HepG2 (cell line): Measurements from ENCODE around the gene GABRB1.

Experiments used
- CBX2 ChIP-seq, 2 experiments: fragments of 200-600 bp in 1 of 2; sonication (generic); formaldehyde crosslinking in 1 of 2; IDR thresholded peaks; 2 replicates each; pipeline versions ENCODE4 v1.7.0 to v1.8.1; 2018 to 2022; ENCODE audit warnings: low read depth in 2 of 2, low read length in 1 of 2, mild to moderate bottlenecking in 1 of 2, missing genetic modification reagents in 1 of 2
- ESRRA ChIP-seq: sonication (generic); formaldehyde crosslinking; IDR thresholded peaks from 2 replicates; pipeline ENCODE4 v1.5.1; 2020; ENCODE audit warnings: mild to moderate bottlenecking, low read depth, missing genetic modification reagents
- REL ChIP-seq: sonication (generic); formaldehyde crosslinking; conservative IDR thresholded peaks from 2 replicates; pipeline ENCODE4 v1.8.0; 2022; ENCODE audit warnings: mild to moderate bottlenecking, missing genetic modification reagents, moderate library complexity
- SP1 ChIP-seq, 2 experiments: fragments of 450-650 bp in 1 of 2; sonication (generic) in 1 of 2; formaldehyde crosslinking in 1 of 2; IDR thresholded peaks; 2 replicates each; pipeline versions ENCODE4 v1.4.0 to v1.6.1; 2016 to 2020; ENCODE audit warnings: missing genetic modification reagents in 1 of 2
- SYNCRIP ChIP-seq: fragments of 200-400 bp; formaldehyde crosslinking; IDR thresholded peaks from 2 replicates; pipeline ENCODE4 v1.6.1; 2018; ENCODE audit warnings: mild to moderate bottlenecking, low read depth, low read length; ENCODE audit not compliant: insufficient read depth
- XRCC5 ChIP-seq: fragments of 200-400 bp; formaldehyde crosslinking; optimal IDR thresholded peaks from 2 replicates; pipeline ENCODE3; 2017; ENCODE audit warnings: mild to moderate bottlenecking, low read length
- ZZZ3 ChIP-seq: sonication (generic); formaldehyde crosslinking; IDR thresholded peaks from 2 replicates; pipeline ENCODE4 v1.4.0; 2020; ENCODE audit warnings: missing genetic modification reagents, mild to moderate bottlenecking, borderline replicate concordance
- TF ChIP-seq, protein P1 (sequence below): sonication (generic); formaldehyde crosslinking; IDR thresholded peaks from 2 replicates; pipeline ENCODE4 v1.9.0; 2022; ENCODE audit warnings: low read depth, missing genetic modification reagents
- TF ChIP-seq, protein P2 (sequence below): sonication (generic); formaldehyde crosslinking; IDR thresholded peaks from 2 replicates; pipeline ENCODE4 v1.5.0; 2020; ENCODE audit warnings: mild to moderate bottlenecking, missing genetic modification reagents, moderate library complexity

DNA sequence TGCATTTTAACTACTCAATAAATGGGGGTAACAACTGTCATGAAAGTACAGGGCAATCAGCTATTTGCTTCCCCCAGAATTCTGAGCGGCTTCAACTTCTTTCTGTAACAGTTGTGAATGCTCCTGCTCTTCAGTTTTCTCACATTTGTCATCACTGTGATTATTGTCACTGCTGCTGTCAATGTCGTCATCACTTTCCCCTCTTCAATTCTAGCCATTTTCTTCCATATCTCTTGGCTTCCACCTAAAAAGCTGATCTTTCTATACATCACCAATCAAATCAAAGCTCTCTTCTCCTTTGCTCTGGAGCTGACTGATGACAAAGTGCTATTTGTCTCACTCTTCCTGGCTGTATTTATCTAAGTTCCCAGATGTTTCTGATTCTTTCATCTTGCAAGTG is 306.5 kb downstream of the GABRB1 start:
- TF ChIP-seq REL (CRISPR knock-in tag) (no peak), SYNCRIP (no peak), ZZZ3 (no peak), SP1 (IDR thresholded peaks at IDR 0.05) (no peak), SP1 (CRISPR knock-in tag; IDR thresholded peaks at IDR 0.05) (no peak), XRCC5 (no peak), ESRRA (no peak), CBX2 (IDR thresholded peaks at IDR 0.05; ENCODE audit: low read depth, low read length) (no peak), CBX2 (CRISPR knock-in tag; IDR thresholded peaks at IDR 0.05; ENCODE audit: low read depth) (no peak)
- TF ChIP-seq, protein P1, sequence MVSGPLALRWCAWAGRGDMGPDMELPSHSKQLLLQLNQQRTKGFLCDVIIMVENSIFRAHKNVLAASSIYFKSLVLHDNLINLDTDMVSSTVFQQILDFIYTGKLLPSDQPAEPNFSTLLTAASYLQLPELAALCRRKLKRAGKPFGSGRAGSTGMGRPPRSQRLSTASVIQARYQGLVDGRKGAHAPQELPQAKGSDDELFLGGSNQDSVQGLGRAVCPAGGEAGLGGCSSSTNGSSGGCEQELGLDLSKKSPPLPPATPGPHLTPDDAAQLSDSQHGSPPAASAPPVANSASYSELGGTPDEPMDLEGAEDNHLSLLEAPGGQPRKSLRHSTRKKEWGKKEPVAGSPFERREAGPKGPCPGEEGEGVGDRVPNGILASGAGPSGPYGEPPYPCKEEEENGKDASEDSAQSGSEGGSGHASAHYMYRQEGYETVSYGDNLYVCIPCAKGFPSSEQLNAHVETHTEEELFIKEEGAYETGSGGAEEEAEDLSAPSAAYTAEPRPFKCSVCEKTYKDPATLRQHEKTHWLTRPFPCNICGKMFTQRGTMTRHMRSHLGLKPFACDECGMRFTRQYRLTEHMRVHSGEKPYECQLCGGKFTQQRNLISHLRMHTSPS (CRISPR knock-in tag): no peak
- TF ChIP-seq, protein P2, sequence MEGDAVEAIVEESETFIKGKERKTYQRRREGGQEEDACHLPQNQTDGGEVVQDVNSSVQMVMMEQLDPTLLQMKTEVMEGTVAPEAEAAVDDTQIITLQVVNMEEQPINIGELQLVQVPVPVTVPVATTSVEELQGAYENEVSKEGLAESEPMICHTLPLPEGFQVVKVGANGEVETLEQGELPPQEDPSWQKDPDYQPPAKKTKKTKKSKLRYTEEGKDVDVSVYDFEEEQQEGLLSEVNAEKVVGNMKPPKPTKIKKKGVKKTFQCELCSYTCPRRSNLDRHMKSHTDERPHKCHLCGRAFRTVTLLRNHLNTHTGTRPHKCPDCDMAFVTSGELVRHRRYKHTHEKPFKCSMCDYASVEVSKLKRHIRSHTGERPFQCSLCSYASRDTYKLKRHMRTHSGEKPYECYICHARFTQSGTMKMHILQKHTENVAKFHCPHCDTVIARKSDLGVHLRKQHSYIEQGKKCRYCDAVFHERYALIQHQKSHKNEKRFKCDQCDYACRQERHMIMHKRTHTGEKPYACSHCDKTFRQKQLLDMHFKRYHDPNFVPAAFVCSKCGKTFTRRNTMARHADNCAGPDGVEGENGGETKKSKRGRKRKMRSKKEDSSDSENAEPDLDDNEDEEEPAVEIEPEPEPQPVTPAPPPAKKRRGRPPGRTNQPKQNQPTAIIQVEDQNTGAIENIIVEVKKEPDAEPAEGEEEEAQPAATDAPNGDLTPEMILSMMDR (CRISPR knock-in tag): no peak
